Measurements from ENCODE around the gene POLR3B.

DNA sequence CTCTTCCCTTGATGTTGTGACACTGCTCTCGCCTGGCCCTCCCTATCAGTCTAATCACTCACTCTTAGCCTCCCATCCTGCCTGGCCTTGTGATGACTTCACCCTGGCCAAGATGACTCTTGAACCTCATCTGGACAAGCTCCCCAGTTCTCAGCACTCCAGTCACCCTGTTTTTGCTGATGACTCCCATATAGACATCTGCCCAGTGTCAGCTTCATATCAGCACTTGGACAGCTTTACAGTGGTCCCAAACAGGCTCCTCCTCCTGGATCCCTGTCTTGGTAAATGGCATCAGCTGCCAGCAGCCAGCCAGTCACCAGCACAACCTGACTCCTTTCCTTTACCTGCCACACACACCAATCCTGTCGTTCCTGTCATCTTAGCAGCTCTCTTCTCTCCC is 104.2 kb downstream of the POLR3B start:
- TF ChIP-seq, protein P1, sequence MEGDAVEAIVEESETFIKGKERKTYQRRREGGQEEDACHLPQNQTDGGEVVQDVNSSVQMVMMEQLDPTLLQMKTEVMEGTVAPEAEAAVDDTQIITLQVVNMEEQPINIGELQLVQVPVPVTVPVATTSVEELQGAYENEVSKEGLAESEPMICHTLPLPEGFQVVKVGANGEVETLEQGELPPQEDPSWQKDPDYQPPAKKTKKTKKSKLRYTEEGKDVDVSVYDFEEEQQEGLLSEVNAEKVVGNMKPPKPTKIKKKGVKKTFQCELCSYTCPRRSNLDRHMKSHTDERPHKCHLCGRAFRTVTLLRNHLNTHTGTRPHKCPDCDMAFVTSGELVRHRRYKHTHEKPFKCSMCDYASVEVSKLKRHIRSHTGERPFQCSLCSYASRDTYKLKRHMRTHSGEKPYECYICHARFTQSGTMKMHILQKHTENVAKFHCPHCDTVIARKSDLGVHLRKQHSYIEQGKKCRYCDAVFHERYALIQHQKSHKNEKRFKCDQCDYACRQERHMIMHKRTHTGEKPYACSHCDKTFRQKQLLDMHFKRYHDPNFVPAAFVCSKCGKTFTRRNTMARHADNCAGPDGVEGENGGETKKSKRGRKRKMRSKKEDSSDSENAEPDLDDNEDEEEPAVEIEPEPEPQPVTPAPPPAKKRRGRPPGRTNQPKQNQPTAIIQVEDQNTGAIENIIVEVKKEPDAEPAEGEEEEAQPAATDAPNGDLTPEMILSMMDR (IDR thresholded peaks at IDR 0.05), result no peak
- TF ChIP-seq POLR2A (IDR thresholded peaks at IDR 0.05), result no peak
